Right lobe of liver (tissue), 6 donors: Measurements from ENCODE around the gene SLC9A8. TPM values are rescaled to one million over a fixed set of nuclear protein-coding genes. Genes with fewer than 3 reads are reported as not detected.
A peak's percentile ranks its signal among the peaks of the same experiment; 100 is the strongest.

Experiments
- ATAC-seq, 4 donors: fragments of 200-7000 bp; cut with Tn5 transposase; one replicate each; pipeline ENCODE4 v1.9.1; 2020; ENCODE audit warnings: mild to moderate bottlenecking in 4 of 4, moderate library complexity in 4 of 4
- DNase-seq, 3 donors: peaks; one replicate each; pipeline ENCODE4 v3.0.0-alpha.2; 2020
- H3K27ac ChIP-seq, 3 donors: fragments of 200-600 bp; one replicate each; pipeline ENCODE4 v1.8.0; 2022
- H3K27me3 ChIP-seq, 2 donors: fragments of 200-600 bp; one replicate each; pipeline ENCODE4 v1.8.0; 2022
- H3K36me3 ChIP-seq, 4 donors: fragments of 200-600 bp; sonication (generic) in 1 of 4; one replicate each; pipeline versions ENCODE4 v1.5.1 to v1.8.0; 2017 to 2022; ENCODE audit warnings: control low read depth in 1 of 4
- H3K4me1 ChIP-seq, 4 donors: fragments of 200-600 bp; sonication (generic) in 1 of 4; one replicate each; pipeline versions ENCODE4 v1.5.1 to v1.8.0; 2017 to 2022; ENCODE audit warnings: control low read depth in 1 of 4
- H3K4me3 ChIP-seq, 3 donors: fragments of 200-600 bp; one replicate each; pipeline ENCODE4 v1.8.0; 2022
- H3K9me3 ChIP-seq, 4 donors: fragments of 200-600 bp; sonication (generic) in 1 of 4; one replicate each; pipeline versions ENCODE4 v1.5.1 to v1.8.0; 2017 to 2022; ENCODE audit warnings: control low read depth in 1 of 4
- CTCF ChIP-seq, 4 donors: fragments of 200-600 bp in 3 of 4; fragments of 450-650 bp in 1 of 4; IDR thresholded peaks; one replicate each; pipeline versions ENCODE4 v1.5.1 to v1.8.0; 2016 to 2022; ENCODE audit warnings: antibody characterized with exemption in 4 of 4, mild to moderate bottlenecking in 2 of 4
- POLR2A ChIP-seq: fragments of 450-650 bp; IDR thresholded peaks from one replicate; pipeline ENCODE4 v1.6.1; 2017; ENCODE audit warnings: antibody characterized with exemption, mild to moderate bottlenecking
- WGBS: methylation state at CpG from one replicate; pipeline ENCODE4 v1.1.6; 2018; ENCODE audit warnings: low coverage, low lambda C conversion rate; ENCODE audit not compliant: insufficient coverage; ENCODE audit errors: missing lambda C conversion rate; 5-methylcytosine and 5-hydroxymethylcytosine counted together
- intact Hi-C, 2 donors: fragments of 100-400 bp; cut with DNase I; formaldehyde crosslinking; loops; one replicate each; pipeline versions ENCODE4 v1.11.2 to v1.14.1; 2022
- total RNA-seq, 6 experiments: library from RNA; depleted of rRNA in 2 of 6; stranded (reverse); fragments of >200 nt in 2 of 6; fragmentation: NEBNext Ultra II Directional in 3 of 6; extraction: Animal tissue kit (Norgen Biotek cat#: 25700) in 3 of 6; gene quantifications; one replicate each; pipeline versions ENCODE4 v1.1.0 to v1.2.4, GENCODE V29; 2016 to 2023
- donor health status: DM: no; HTN: yes; CAD: no.
- donor health status: DM: no; HTN: no; CAD: no.
- donor health status: DM: no; HTN: no; CAD: no.
- donor health status: DM: no; HTN: yes; CAD: no.
- donor health status: DM: no; HTN: yes; CAD: no.

Gene SLC9A8
- total RNA-seq, 6 experiments from 2014 or later = 6.8 to 10.6 (median 9.6) TPM

- TF ChIP-seq CTCF (IDR thresholded peaks at IDR 0.05) = no peak
- no peak for TF ChIP-seq POLR2A
- ATAC-seq (no peak), DNase-seq (no peak)
- Histone ChIP-seq H3K9me3 (no peaks in the 10 kb centered on the region), H3K4me1 (no peaks in the 10 kb centered on the region), H3K27me3 (no peaks in the 10 kb centered on the region), H3K36me3 (peaks cover 0 to 16% (median 2%) of the 10 kb centered on the region in 4 donors), H3K4me3 (no peak overlapping the region), H3K27ac (no peak overlapping the region)
- 84% methylated on average over 8 of the region's 15 CpGs for WGBS
- intact Hi-C loops = no loop called here
These were observed 68.3 kb downstream of the SLC9A8 start for GRCh38 chr20:49880724-49881445.

DNA sequence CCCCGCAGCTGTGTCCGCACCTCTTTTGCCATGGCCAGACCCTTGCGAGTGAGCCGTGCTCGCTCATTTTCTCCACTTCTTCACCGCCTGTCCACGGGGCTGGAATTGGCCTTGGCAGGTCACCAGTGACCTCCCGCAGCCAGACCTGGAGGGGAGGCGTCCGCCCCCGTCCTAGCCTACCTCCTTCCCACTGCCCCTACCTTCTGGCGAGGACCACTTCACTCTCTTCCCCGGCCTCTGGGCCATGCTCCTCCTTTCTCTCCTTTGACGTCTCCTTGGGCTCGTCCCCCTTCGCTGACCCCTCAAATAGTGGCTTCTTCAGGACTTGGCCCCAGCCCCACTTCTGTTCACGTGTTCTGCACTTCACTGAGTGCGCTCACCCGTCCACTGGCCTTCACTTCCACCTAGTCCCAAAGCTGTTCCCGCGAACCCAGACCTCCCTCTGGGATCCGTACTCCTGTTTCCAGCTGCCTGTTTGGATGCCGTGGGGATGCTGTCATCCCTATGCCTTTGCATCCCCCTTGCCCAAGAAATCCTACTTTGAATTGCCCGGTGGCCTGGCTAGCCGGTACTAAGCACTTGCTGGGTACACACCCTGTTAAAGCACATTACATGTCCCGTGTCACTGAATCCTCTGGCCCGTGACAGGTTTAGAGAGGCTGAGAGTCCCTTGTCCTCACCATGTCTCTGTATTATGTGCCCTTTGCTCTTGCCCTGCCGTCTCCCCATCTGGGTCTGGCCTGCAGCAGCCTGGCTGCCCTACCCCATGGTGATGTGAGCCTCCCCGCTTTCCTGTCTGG, 69.7 kb downstream of the SLC9A8 start:
- intact Hi-C loops = no loop called here
- no peak for DNase-seq
- H3K9me3 ChIP-seq = no peaks in the 10 kb centered on the region
- H3K27me3 ChIP-seq = no peaks in the 10 kb centered on the region
- H3K4me1 ChIP-seq = no peaks in the 10 kb centered on the region
- no peak for TF ChIP-seq CTCF (IDR thresholded peaks at IDR 0.05)
- TF ChIP-seq POLR2A = no peak
- WGBS = 88% methylated on average over 17 of the region's 29 CpGs
- no peak overlapping the region for H3K4me3 ChIP-seq
- no peak for ATAC-seq
- no peak overlapping the region for H3K27ac ChIP-seq
- H3K36me3 ChIP-seq = peaks cover 0 to 16% (median 2%) of the 10 kb centered on the region in 4 donors

DNA sequence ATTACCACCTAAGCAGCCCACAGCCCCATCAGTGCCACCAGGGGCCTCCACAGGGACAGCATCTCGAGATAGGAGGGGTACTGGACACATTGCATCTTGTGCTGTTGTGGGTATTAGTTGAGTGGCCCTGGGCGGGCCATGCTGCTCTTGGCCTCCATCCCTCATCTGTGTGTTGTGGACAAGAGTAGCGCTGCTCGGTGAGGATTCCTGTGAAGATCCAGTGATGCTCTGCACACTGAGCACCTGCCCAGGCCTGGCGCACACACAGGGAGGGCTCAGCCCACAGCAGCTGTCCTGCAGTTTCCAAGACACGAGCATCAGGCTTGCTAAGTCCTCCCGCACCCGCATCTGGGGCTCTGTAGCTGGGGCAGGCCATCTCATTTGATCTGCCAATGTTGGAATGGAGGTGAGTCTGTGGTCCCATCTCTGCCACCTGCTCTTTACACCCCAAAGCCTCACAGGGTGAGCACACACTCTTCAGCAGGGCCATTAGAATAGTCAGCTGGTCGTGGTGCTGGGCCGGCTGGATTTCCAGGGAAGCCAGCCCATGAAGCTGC, 70.7 kb downstream of the SLC9A8 start:
- TF ChIP-seq POLR2A (no peak), CTCF (IDR thresholded peaks at IDR 0.05) (no peak)
- Histone ChIP-seq H3K9me3 (no peaks in the 10 kb centered on the region), H3K4me3 (no peak overlapping the region), H3K27ac (no peak overlapping the region), H3K27me3 (no peaks in the 10 kb centered on the region), H3K4me1 (peaks cover 0 to 3% (median 0%) of the 10 kb centered on the region in 4 donors), H3K36me3 (peaks cover 0 to 16% (median 2%) of the 10 kb centered on the region in 4 donors)
- ATAC-seq = no peak
- no CpG with 5 or more reads among the region's 10 CpGs for WGBS
- DNase-seq = no peak
- intact Hi-C loops = no loop called here

GRCh38 chr20:49885558-49886332, 73.1 kb downstream of the SLC9A8 start:
- peaks cover 0 to 15% (median 6%) of the 10 kb centered on the region in 4 donors for H3K4me1 ChIP-seq
- ATAC-seq (no peak), DNase-seq (peak in 1 of 3 donors; percentile 33)
- WGBS = 89% methylated on average over 5 of the region's 16 CpGs
- no peaks in the 10 kb centered on the region for H3K27me3 ChIP-seq
- intact Hi-C loops = no loop called here
- no peak for TF ChIP-seq POLR2A
- no peak for TF ChIP-seq CTCF (IDR thresholded peaks at IDR 0.05)
- H3K9me3 ChIP-seq = no peaks in the 10 kb centered on the region
- H3K36me3 ChIP-seq = peaks cover 0 to 16% (median 0%) of the 10 kb centered on the region in 4 donors
- H3K4me3 ChIP-seq = no peak overlapping the region
- no peak overlapping the region for H3K27ac ChIP-seq
